DND-41 (cell line): Measurements from ENCODE around the gene COPS6.

Source experiments
- ATAC-seq: fragments of 200-7000 bp; cut with Tn5 transposase; 3 replicates; pipeline ENCODE4 v1.9.1; 2021; ENCODE audit warnings: low read depth; ENCODE audit not compliant: insufficient read depth
- DNase-seq: peaks from one replicate; pipeline ENCODE4 v3.0.0-alpha.2; 2020
- H2AFZ ChIP-seq: 2 replicates; pipeline ENCODE4 v1.6.0; 2012; ENCODE audit warnings: low read depth, low read length
- H3K27ac ChIP-seq: 2 replicates; pipeline ENCODE4 v1.5.1; 2012; ENCODE audit warnings: low read length, inconsistent platforms
- H3K27me3 ChIP-seq: fragments of 200-600 bp; sonication (generic); 2 replicates; pipeline ENCODE4 v1.6.0; 2012; ENCODE audit warnings: low read length, mild to moderate bottlenecking, inconsistent platforms; ENCODE audit not compliant: insufficient read depth, poor library complexity
- H3K36me3 ChIP-seq: 2 replicates; pipeline ENCODE4 v1.5.1; 2012; ENCODE audit warnings: low read length, inconsistent platforms; ENCODE audit not compliant: insufficient read depth
- H3K4me1 ChIP-seq: 2 replicates; pipeline ENCODE4 v1.5.1; 2012; ENCODE audit warnings: mild to moderate bottlenecking, low read length; ENCODE audit not compliant: insufficient read depth
- H3K4me2 ChIP-seq: 2 replicates; pipeline ENCODE4 v1.6.0; 2012; ENCODE audit warnings: mild to moderate bottlenecking, moderate library complexity, low read length, inconsistent platforms; ENCODE audit not compliant: insufficient read depth
- H3K4me3 ChIP-seq, 2 experiments: fragments of 200-600 bp in 1 of 2; shearing (Covaris generic) in 1 of 2; 2 replicates each; pipeline ENCODE4 v1.5.1; 2012 to 2016; ENCODE audit warnings: inconsistent platforms in 2 of 2, low read length in 2 of 2, mild to moderate bottlenecking in 2 of 2, low read depth in 1 of 2, moderate library complexity in 1 of 2
- H3K79me2 ChIP-seq: 2 replicates; pipeline ENCODE4 v1.6.0; 2012; ENCODE audit warnings: low read length, inconsistent platforms; ENCODE audit not compliant: insufficient read depth
- H3K9ac ChIP-seq: 2 replicates; pipeline ENCODE4 v1.6.0; 2012; ENCODE audit warnings: low read depth, mild to moderate bottlenecking, inconsistent platforms, low read length, moderate library complexity
- H3K9me3 ChIP-seq: 2 replicates; pipeline ENCODE4 v1.5.1; 2012; ENCODE audit warnings: low read length, moderate library complexity, mild to moderate bottlenecking, inconsistent platforms; ENCODE audit not compliant: insufficient read depth, severe bottlenecking
- H4K20me1 ChIP-seq: 2 replicates; pipeline ENCODE4 v1.6.0; 2012; ENCODE audit warnings: low read length; ENCODE audit not compliant: insufficient read depth
- EZH2 ChIP-seq: IDR thresholded peaks from 3 replicates; pipeline ENCODE4 v1.6.1; 2012; ENCODE audit warnings: borderline replicate concordance, low read depth, mild to moderate bottlenecking, moderate library complexity, low read length, inconsistent platforms; ENCODE audit not compliant: severe bottlenecking
- TF ChIP-seq, protein P1 (sequence below): IDR thresholded peaks from 2 replicates; pipeline ENCODE4 v1.5.1; 2012; ENCODE audit warnings: borderline replicate concordance, low read length, moderate library complexity, mild to moderate bottlenecking; ENCODE audit not compliant: poor library complexity, severe bottlenecking; ENCODE audit errors: extremely low read depth

Gene COPS6

DNA sequence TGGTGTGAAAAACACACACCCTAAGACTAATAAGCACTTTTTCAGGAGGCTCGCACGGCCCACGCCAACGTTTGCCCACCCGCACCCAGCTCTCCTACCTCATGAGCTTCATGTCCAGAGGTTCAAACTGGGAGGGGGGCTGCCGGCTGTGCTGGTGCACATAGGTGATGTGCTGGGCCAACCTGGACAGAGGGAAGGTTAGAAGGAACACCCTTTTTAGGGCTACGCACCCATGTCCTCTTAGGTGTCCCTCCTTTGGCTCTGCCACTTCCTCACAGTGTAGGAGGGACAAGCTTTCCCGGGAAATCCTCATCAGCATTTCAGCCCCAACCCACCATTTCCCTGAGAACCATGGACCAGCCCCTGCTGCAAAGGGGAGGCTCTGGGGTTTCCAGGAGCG is 6.5 kb downstream of the COPS6 start:
- Histone ChIP-seq H3K9me3 (no peaks in the 10 kb centered on the region), H3K4me3 (no peak overlapping the region), H2AFZ (no peak overlapping the region), H3K4me2 (0 out of 2 replicates have a peak overlapping the region, but pooled peaks have one; percentile 19), H3K4me1 (peaks cover 54% of the 10 kb centered on the region), H3K27ac (no peak overlapping the region), H3K9ac (no peak overlapping the region), H4K20me1 (peaks cover 84% of the 10 kb centered on the region), H3K79me2 (peaks cover 66% of the 10 kb centered on the region), H3K36me3 (peaks cover 100% of the 10 kb centered on the region), H3K27me3 (no peaks in the 10 kb centered on the region)
- ATAC-seq (no peak), DNase-seq (no peak)
- TF ChIP-seq, protein P1, sequence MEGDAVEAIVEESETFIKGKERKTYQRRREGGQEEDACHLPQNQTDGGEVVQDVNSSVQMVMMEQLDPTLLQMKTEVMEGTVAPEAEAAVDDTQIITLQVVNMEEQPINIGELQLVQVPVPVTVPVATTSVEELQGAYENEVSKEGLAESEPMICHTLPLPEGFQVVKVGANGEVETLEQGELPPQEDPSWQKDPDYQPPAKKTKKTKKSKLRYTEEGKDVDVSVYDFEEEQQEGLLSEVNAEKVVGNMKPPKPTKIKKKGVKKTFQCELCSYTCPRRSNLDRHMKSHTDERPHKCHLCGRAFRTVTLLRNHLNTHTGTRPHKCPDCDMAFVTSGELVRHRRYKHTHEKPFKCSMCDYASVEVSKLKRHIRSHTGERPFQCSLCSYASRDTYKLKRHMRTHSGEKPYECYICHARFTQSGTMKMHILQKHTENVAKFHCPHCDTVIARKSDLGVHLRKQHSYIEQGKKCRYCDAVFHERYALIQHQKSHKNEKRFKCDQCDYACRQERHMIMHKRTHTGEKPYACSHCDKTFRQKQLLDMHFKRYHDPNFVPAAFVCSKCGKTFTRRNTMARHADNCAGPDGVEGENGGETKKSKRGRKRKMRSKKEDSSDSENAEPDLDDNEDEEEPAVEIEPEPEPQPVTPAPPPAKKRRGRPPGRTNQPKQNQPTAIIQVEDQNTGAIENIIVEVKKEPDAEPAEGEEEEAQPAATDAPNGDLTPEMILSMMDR: no peak
- no peak for TF ChIP-seq EZH2

GRCh38 chr7:100095704-100096103 is 6.9 kb downstream of the COPS6 start:
- peaks cover 87% of the 10 kb centered on the region for H4K20me1 ChIP-seq
- no peaks in the 10 kb centered on the region for H3K9me3 ChIP-seq
- no peak overlapping the region for H3K9ac ChIP-seq
- H3K4me2 ChIP-seq: 0 out of 2 replicates have a peak overlapping the region, but pooled peaks have one; percentile 19
- H3K36me3 ChIP-seq: peaks cover 99% of the 10 kb centered on the region
- ATAC-seq (no peak), DNase-seq (no peak)
- H3K27me3 ChIP-seq: no peaks in the 10 kb centered on the region
- H3K79me2 ChIP-seq: peaks cover 67% of the 10 kb centered on the region
- TF ChIP-seq, protein P1: no peak
- no peak for TF ChIP-seq EZH2
- no peak overlapping the region for H2AFZ ChIP-seq
- H3K27ac ChIP-seq: no peak overlapping the region
- peaks cover 50% of the 10 kb centered on the region for H3K4me1 ChIP-seq
- no peak overlapping the region for H3K4me3 ChIP-seq

DNA sequence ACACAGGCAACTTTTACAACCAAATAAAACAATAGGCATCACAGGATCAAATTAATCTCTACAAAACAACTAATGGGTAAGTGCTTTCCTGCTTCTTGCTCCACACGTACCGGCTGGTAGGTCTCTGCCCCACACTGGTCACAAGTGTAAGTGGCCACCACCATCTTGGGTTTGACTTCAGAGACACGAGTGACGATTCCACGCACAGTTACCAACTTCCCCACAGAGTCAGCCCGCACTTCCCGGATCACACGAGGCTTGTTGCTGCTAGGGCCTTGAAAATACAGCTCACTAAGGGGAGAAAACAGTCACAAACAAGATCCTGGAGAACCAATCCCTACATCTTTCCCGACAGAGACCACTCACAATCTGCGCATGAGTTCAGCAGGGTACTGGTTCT is 10.1 kb downstream of the COPS6 start:
- Histone ChIP-seq H3K36me3 (peaks cover 78% of the 10 kb centered on the region), H4K20me1 (peaks cover 58% of the 10 kb centered on the region), H3K27me3 (no peaks in the 10 kb centered on the region), H3K27ac (no peak overlapping the region), H3K4me3 (peak overlapping the region in 1 of 2 experiments; percentile 64; a peak in 2 of 4 replicates), H3K4me2 (peak overlapping the region; percentile 68), H2AFZ (no peak overlapping the region), H3K9ac (peak overlapping the region; percentile 93), H3K9me3 (no peaks in the 10 kb centered on the region), H3K79me2 (peaks cover 81% of the 10 kb centered on the region), H3K4me1 (peaks cover 59% of the 10 kb centered on the region)
- TF ChIP-seq EZH2: no peak
- TF ChIP-seq, protein P1: no peak
- ATAC-seq: no peak
- DNase-seq: no peak
